RWPE2 (cell line): Measurements from ENCODE around the gene LRRC8E.
A peak's percentile ranks its signal among the peaks of the same experiment; 100 is the strongest.

ENCODE experiments used
- ATAC-seq: fragments of 200-7000 bp; cut with Tn5 transposase; 3 replicates; pipeline ENCODE4 v1.9.1; 2021; ENCODE audit warnings: low read depth
- DNase-seq: peaks from one replicate; pipeline ENCODE4 v3.0.0-alpha.2; 2020; ENCODE audit warnings: low spot score
- H3K27ac ChIP-seq: fragments of 450-650 bp; 2 replicates; pipeline ENCODE4 v1.5.1; 2017; ENCODE audit warnings: mild to moderate bottlenecking; ENCODE audit not compliant: poor library complexity, severe bottlenecking
- H3K27me3 ChIP-seq: fragments of 250-450 bp; sonication (Bioruptor Pico); 2 replicates; pipeline ENCODE4 v1.5.1; 2021; ENCODE audit warnings: mild to moderate bottlenecking, moderate library complexity; ENCODE audit not compliant: insufficient read depth, poor library complexity, severe bottlenecking
- H3K36me3 ChIP-seq: fragments of 250-450 bp; sonication (Bioruptor Pico); 2 replicates; pipeline ENCODE4 v1.5.1; 2020; ENCODE audit warnings: low read depth, mild to moderate bottlenecking, moderate library complexity
- H3K4me1 ChIP-seq: fragments of 250-450 bp; sonication (Bioruptor Pico); 2 replicates; pipeline ENCODE4 v1.5.1; 2021; ENCODE audit warnings: mild to moderate bottlenecking, moderate library complexity; ENCODE audit not compliant: insufficient read depth, poor library complexity, severe bottlenecking
- H3K4me3 ChIP-seq: fragments of 250-450 bp; sonication (Bioruptor Pico); 2 replicates; pipeline ENCODE4 v1.5.1; 2021; ENCODE audit warnings: mild to moderate bottlenecking, moderate library complexity; ENCODE audit not compliant: severe bottlenecking
- H3K9me3 ChIP-seq: fragments of 250-450 bp; sonication (Bioruptor Pico); 2 replicates; pipeline ENCODE4 v1.5.1; 2021; ENCODE audit warnings: mild to moderate bottlenecking, moderate library complexity; ENCODE audit not compliant: severe bottlenecking
- CTCF ChIP-seq: fragments of 450-650 bp; IDR thresholded peaks from one replicate; pipeline ENCODE4 v1.5.1; 2017; ENCODE audit warnings: mild to moderate bottlenecking, moderate library complexity; ENCODE audit not compliant: poor library complexity, severe bottlenecking

LRRC8E gene

GRCh38 chr19:7905859-7906258, 17.5 kb downstream of the LRRC8E start:
- no peak overlapping the region for H3K4me3 ChIP-seq
- no peak overlapping the region for H3K27ac ChIP-seq
- DNase-seq: no peak
- no peaks in the 10 kb centered on the region for H3K27me3 ChIP-seq
- peaks cover 13% of the 10 kb centered on the region for H3K4me1 ChIP-seq
- H3K9me3 ChIP-seq: no peaks in the 10 kb centered on the region
- ATAC-seq: no peak
- TF ChIP-seq CTCF: no peak
- H3K36me3 ChIP-seq: peaks cover 22% of the 10 kb centered on the region

GRCh38 chr19:7907122-7907521, 18.8 kb downstream of the LRRC8E start:
- H3K4me1 ChIP-seq: peaks cover 8% of the 10 kb centered on the region
- H3K9me3 ChIP-seq: no peaks in the 10 kb centered on the region
- no peaks in the 10 kb centered on the region for H3K27me3 ChIP-seq
- H3K36me3 ChIP-seq: peaks cover 32% of the 10 kb centered on the region
- no peak overlapping the region for H3K4me3 ChIP-seq
- DNase-seq (peak; percentile 61), ATAC-seq (no peak)
- TF ChIP-seq CTCF: no peak
- no peak overlapping the region for H3K27ac ChIP-seq

GRCh38 chr19:7907544-7907943, 19.2 kb downstream of the LRRC8E start:
- ATAC-seq (no peak), DNase-seq (peak; percentile 47)
- Histone ChIP-seq H3K9me3 (no peaks in the 10 kb centered on the region), H3K4me3 (no peak overlapping the region), H3K27ac (no peak overlapping the region), H3K27me3 (no peaks in the 10 kb centered on the region), H3K4me1 (peaks cover 5% of the 10 kb centered on the region), H3K36me3 (peaks cover 33% of the 10 kb centered on the region)
- no peak for TF ChIP-seq CTCF

GRCh38 chr19:7908078-7908699, 19.9 kb downstream of the LRRC8E start:
- peaks cover 33% of the 10 kb centered on the region for H3K36me3 ChIP-seq
- ATAC-seq (no peak), DNase-seq (no peak)
- H3K27me3 ChIP-seq: no peaks in the 10 kb centered on the region
- H3K4me3 ChIP-seq: no peak overlapping the region
- no peaks in the 10 kb centered on the region for H3K9me3 ChIP-seq
- H3K4me1 ChIP-seq: peaks cover 5% of the 10 kb centered on the region
- no peak overlapping the region for H3K27ac ChIP-seq
- no peak for TF ChIP-seq CTCF

- Histone ChIP-seq H3K9me3 (no peaks in the 10 kb centered on the region), H3K27ac (no peak overlapping the region), H3K4me3 (no peak overlapping the region), H3K27me3 (no peaks in the 10 kb centered on the region), H3K36me3 (peaks cover 33% of the 10 kb centered on the region), H3K4me1 (peaks cover 5% of the 10 kb centered on the region)
- no peak for DNase-seq
- ATAC-seq: 0 out of 3 replicates have a peak, but pooled peaks have one; percentile 16
- TF ChIP-seq CTCF: no peak
These were observed 20.6 kb downstream of the LRRC8E start for GRCh38 chr19:7908742-7909461.
